Measurements from ENCODE around the gene CMYA5. TPM values are rescaled to one million over a fixed set of nuclear protein-coding genes. Genes with fewer than 3 reads are reported as not detected.

Gene CMYA5
- total RNA-seq, 1 donor = 1.7 TPM

- H3K4me3 ChIP-seq (ENCODE audit: low read depth, low read length) = no peak overlapping the region
- TF ChIP-seq, protein P1, sequence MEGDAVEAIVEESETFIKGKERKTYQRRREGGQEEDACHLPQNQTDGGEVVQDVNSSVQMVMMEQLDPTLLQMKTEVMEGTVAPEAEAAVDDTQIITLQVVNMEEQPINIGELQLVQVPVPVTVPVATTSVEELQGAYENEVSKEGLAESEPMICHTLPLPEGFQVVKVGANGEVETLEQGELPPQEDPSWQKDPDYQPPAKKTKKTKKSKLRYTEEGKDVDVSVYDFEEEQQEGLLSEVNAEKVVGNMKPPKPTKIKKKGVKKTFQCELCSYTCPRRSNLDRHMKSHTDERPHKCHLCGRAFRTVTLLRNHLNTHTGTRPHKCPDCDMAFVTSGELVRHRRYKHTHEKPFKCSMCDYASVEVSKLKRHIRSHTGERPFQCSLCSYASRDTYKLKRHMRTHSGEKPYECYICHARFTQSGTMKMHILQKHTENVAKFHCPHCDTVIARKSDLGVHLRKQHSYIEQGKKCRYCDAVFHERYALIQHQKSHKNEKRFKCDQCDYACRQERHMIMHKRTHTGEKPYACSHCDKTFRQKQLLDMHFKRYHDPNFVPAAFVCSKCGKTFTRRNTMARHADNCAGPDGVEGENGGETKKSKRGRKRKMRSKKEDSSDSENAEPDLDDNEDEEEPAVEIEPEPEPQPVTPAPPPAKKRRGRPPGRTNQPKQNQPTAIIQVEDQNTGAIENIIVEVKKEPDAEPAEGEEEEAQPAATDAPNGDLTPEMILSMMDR (IDR thresholded peaks at IDR 0.05; ENCODE audit: insufficient read depth, low read length) = no peak
- no peak for DNase-seq (ENCODE audit: low read depth)
Measured at GRCh38 chr5:79827159-79827629, 137.6 kb downstream of the CMYA5 start.

DNA sequence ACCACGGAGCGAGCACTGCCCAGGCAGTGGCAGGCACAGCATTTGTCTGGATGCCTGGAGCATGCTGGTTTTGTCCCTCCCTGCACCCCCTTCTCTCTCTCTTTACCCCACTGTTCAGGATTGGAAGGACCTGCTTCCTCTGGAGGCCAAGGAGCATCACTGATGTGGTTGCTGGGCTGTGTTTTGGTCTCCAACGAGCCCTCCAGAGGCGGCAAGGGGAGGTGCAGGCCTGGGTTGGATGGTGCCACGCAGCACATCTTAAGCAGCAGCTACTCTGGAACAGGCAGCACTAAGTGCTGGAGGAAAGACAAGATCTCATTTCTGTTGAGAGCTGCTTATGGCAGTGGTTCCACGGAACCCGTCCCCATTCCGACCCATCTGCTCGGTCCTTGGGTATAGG lies 139.6 kb downstream of the CMYA5 start:
- TF ChIP-seq, protein P1 (IDR thresholded peaks at IDR 0.05; ENCODE audit: insufficient read depth, low read length) = peak; percentile 28
- H3K4me3 ChIP-seq (ENCODE audit: low read depth, low read length) = no peak overlapping the region
- no peak for DNase-seq (ENCODE audit: low read depth)

- TF ChIP-seq, protein P1 (IDR thresholded peaks at IDR 0.05; ENCODE audit: insufficient read depth, low read length) = no peak
- DNase-seq (ENCODE audit: low read depth) = no peak
- no peak overlapping the region for H3K4me3 ChIP-seq (ENCODE audit: low read depth, low read length)
Measured at GRCh38 chr5:79831381-79832309, 142.0 kb downstream of the CMYA5 start.

GRCh38 chr5:79832911-79833310 lies 143.3 kb downstream of the CMYA5 start:
- H3K4me3 ChIP-seq (ENCODE audit: low read depth, low read length) = no peak overlapping the region
- TF ChIP-seq, protein P1 (IDR thresholded peaks at IDR 0.05; ENCODE audit: insufficient read depth, low read length) = no peak
- no peak for DNase-seq (ENCODE audit: low read depth)

GRCh38 chr5:79834098-79834753 lies 144.6 kb downstream of the CMYA5 start:
- TF ChIP-seq, protein P1 (IDR thresholded peaks at IDR 0.05; ENCODE audit: insufficient read depth, low read length) = no peak
- no peak overlapping the region for H3K4me3 ChIP-seq (ENCODE audit: low read depth, low read length)
- no peak for DNase-seq (ENCODE audit: low read depth)

- DNase-seq (ENCODE audit: low read depth) = no peak
- TF ChIP-seq, protein P1 (IDR thresholded peaks at IDR 0.05; ENCODE audit: insufficient read depth, low read length) = no peak
- H3K4me3 ChIP-seq (ENCODE audit: low read depth, low read length) = no peak overlapping the region
Measured at GRCh38 chr5:79834754-79835714, 145.4 kb downstream of the CMYA5 start.
